DOHH2 (cell line): ENCODE results near the gene SLC10A6.

ENCODE experiments used
- H3F3A ChIP-seq: fragments of 200-600 bp; sonication (generic), shearing (Covaris generic); 2 replicates; pipeline ENCODE4 v1.6.0; 2016; ENCODE audit warnings: antibody characterized with exemption, mild to moderate bottlenecking; ENCODE audit not compliant: control insufficient read depth, insufficient read depth
- H3K27ac ChIP-seq: fragments of 200-600 bp; sonication (generic); 2 replicates; pipeline ENCODE4 v1.5.1; 2014; ENCODE audit warnings: low read depth, mild to moderate bottlenecking, low read length, moderate library complexity
- H3K27me3 ChIP-seq: fragments of 200-600 bp; sonication (generic); 2 replicates; pipeline ENCODE4 v1.6.1; 2014; ENCODE audit warnings: mild to moderate bottlenecking, low read length, mixed read lengths; ENCODE audit not compliant: control insufficient read depth
- H3K36me3 ChIP-seq: fragments of 200-600 bp; sonication (generic); 2 replicates; pipeline ENCODE4 v1.6.1; 2014; ENCODE audit warnings: mild to moderate bottlenecking, low read length, moderate library complexity, mixed read lengths; ENCODE audit not compliant: control insufficient read depth
- H3K4me1 ChIP-seq: fragments of 200-600 bp; sonication (generic); 2 replicates; pipeline ENCODE4 v1.6.1; 2014; ENCODE audit warnings: mild to moderate bottlenecking, low read length, mixed read lengths; ENCODE audit not compliant: control insufficient read depth
- H3K4me2 ChIP-seq: fragments of 200-600 bp; sonication (generic); 2 replicates; pipeline ENCODE4 v1.6.0; 2014; ENCODE audit warnings: mild to moderate bottlenecking, low read length, moderate library complexity
- H3K4me3 ChIP-seq: fragments of 200-600 bp; sonication (generic); 2 replicates; pipeline ENCODE4 v1.5.1; 2014; ENCODE audit warnings: mild to moderate bottlenecking, low read length, mixed read lengths
- H3K79me2 ChIP-seq: fragments of 200-600 bp; sonication (generic); 2 replicates; pipeline ENCODE4 v1.6.1; 2014; ENCODE audit warnings: mild to moderate bottlenecking, low read length, mixed read lengths; ENCODE audit not compliant: control insufficient read depth
- H3K9me2 ChIP-seq: fragments of 200-600 bp; sonication (generic); replicated peaks from 2 replicates; pipeline ENCODE4 v1.6.1; 2014; ENCODE audit warnings: mild to moderate bottlenecking, low read length, mixed read lengths; ENCODE audit not compliant: control insufficient read depth
- H3K9me3 ChIP-seq: fragments of 200-600 bp; sonication (generic); 2 replicates; pipeline ENCODE4 v1.6.1; 2014; ENCODE audit warnings: antibody characterized with exemption, low read length, mixed read lengths; ENCODE audit not compliant: control insufficient read depth, insufficient read depth
- H4K20me1 ChIP-seq: fragments of 200-600 bp; sonication (generic); 2 replicates; pipeline ENCODE4 v1.6.0; 2014; ENCODE audit warnings: low read depth, mild to moderate bottlenecking, antibody characterized with exemption, low read length, moderate library complexity; ENCODE audit not compliant: control insufficient read depth, insufficient read depth
- EZH2phosphoT487 ChIP-seq: fragments of 200-600 bp; sonication (generic); IDR thresholded peaks from 2 replicates; pipeline ENCODE4 v1.6.1; 2017; ENCODE audit warnings: borderline replicate concordance, mild to moderate bottlenecking, antibody characterized with exemption, low read length, moderate library complexity, mixed read lengths
- TF ChIP-seq, protein P1 (sequence below): fragments of 200-600 bp; sonication (generic); IDR thresholded peaks from one replicate; pipeline ENCODE4 v1.5.1; 2014; ENCODE audit warnings: antibody characterized with exemption, mild to moderate bottlenecking, low read depth, low read length; ENCODE audit not compliant: poor library complexity, severe bottlenecking

SLC10A6 gene

DNA sequence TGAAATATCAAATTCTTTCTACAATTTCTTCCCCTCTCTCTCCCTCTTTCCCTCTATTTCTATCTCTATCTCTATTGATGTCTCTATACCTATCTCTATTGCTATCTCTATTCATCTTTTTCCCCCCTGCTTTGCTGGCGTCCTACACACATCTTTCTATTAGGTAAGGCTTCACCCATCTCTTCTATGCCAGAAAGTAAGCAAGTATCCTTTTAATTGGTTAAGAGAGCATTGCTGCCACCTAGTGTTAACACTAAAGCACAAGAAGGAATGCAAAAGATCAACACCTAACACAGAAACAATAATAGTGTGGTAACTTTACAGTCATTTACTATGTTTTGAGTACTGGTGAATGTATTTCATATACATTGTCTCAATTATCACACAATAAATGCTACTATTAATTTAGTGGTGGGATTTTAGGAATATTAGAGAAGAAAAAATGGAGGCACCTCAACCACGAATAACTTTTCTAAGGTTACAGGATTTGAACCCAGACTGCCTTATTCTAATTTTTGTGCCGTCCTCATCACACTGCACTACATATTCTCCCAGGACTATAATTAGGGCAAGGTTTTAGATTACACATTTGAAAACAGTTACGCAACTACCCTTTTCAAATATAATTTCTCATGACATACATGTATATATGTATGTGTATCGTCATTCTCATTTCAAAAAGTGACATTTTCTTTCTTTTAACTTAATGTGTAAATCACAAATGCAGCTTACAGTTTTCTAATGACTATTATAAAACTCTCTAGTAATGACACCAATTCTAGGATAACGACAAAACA, 46.7 kb upstream of the SLC10A6 start:
- no peaks in the 10 kb centered on the region for H3K36me3 ChIP-seq
- H3K79me2 ChIP-seq: no peaks in the 10 kb centered on the region
- TF ChIP-seq, protein P1, sequence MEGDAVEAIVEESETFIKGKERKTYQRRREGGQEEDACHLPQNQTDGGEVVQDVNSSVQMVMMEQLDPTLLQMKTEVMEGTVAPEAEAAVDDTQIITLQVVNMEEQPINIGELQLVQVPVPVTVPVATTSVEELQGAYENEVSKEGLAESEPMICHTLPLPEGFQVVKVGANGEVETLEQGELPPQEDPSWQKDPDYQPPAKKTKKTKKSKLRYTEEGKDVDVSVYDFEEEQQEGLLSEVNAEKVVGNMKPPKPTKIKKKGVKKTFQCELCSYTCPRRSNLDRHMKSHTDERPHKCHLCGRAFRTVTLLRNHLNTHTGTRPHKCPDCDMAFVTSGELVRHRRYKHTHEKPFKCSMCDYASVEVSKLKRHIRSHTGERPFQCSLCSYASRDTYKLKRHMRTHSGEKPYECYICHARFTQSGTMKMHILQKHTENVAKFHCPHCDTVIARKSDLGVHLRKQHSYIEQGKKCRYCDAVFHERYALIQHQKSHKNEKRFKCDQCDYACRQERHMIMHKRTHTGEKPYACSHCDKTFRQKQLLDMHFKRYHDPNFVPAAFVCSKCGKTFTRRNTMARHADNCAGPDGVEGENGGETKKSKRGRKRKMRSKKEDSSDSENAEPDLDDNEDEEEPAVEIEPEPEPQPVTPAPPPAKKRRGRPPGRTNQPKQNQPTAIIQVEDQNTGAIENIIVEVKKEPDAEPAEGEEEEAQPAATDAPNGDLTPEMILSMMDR: peak; percentile 78
- no peak for TF ChIP-seq EZH2phosphoT487
- H3K9me2 ChIP-seq: no peaks in the 10 kb centered on the region
- no peak overlapping the region for H3K4me3 ChIP-seq
- H3K27ac ChIP-seq: no peak overlapping the region
- no peaks in the 10 kb centered on the region for H4K20me1 ChIP-seq
- H3F3A ChIP-seq: no peaks in the 10 kb centered on the region
- H3K27me3 ChIP-seq: peaks cover 13% of the 10 kb centered on the region
- no peak overlapping the region for H3K4me2 ChIP-seq
- H3K4me1 ChIP-seq: no peaks in the 10 kb centered on the region
- H3K9me3 ChIP-seq: no peaks in the 10 kb centered on the region

DNA sequence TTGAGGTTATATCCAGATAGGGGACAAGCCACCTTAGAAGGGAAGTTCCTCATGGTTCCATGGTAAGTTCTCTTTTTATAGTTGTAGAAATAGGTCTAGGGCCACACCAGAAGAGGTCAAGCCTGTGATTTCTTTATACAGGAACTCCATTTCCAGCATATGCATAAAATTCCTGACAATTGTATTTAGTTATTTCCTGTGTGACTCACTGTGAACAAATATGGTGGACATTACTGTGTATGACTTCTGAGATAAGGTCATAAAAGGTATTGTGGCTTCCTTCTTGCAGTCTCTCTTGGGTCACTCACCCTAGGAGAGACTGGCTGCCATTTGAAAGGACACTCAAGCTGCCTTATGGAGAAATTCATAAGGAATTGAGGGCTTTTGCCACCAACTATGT, 45.3 kb upstream of the SLC10A6 start:
- peaks cover 17% of the 10 kb centered on the region for H3K27me3 ChIP-seq
- no peaks in the 10 kb centered on the region for H3K9me2 ChIP-seq
- no peaks in the 10 kb centered on the region for H3F3A ChIP-seq
- H3K9me3 ChIP-seq: no peaks in the 10 kb centered on the region
- H3K4me1 ChIP-seq: no peaks in the 10 kb centered on the region
- H3K79me2 ChIP-seq: no peaks in the 10 kb centered on the region
- no peak overlapping the region for H3K4me3 ChIP-seq
- no peak overlapping the region for H3K27ac ChIP-seq
- H3K4me2 ChIP-seq: no peak overlapping the region
- no peak for TF ChIP-seq EZH2phosphoT487
- TF ChIP-seq, protein P1: no peak
- H3K36me3 ChIP-seq: no peaks in the 10 kb centered on the region
- no peaks in the 10 kb centered on the region for H4K20me1 ChIP-seq

DNA sequence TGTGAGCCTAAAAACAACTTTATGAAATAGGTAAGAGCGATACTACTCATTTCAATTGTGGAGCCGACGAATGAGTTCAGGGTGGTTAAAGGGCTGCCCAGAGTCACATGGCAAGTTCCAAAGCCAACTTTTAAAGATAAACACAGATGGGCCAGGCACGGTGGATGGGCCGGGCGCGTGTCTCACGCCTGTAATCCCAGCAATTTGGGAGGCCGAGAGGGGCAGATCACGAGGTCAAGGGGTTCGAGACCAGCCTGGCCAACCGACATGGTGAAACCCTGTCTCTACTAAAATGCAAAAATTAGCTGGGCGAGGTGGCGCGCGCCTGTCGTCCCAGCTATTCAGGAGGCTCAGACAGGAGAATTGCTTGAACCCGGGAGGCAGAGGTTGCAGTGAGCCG, 44.0 kb upstream of the SLC10A6 start:
- H3K4me1 ChIP-seq: no peaks in the 10 kb centered on the region
- H4K20me1 ChIP-seq: no peaks in the 10 kb centered on the region
- H3K27ac ChIP-seq: no peak overlapping the region
- no peaks in the 10 kb centered on the region for H3K9me3 ChIP-seq
- H3K36me3 ChIP-seq: no peaks in the 10 kb centered on the region
- H3F3A ChIP-seq: no peaks in the 10 kb centered on the region
- H3K4me3 ChIP-seq: no peak overlapping the region
- no peaks in the 10 kb centered on the region for H3K9me2 ChIP-seq
- H3K4me2 ChIP-seq: no peak overlapping the region
- no peaks in the 10 kb centered on the region for H3K79me2 ChIP-seq
- peaks cover 17% of the 10 kb centered on the region for H3K27me3 ChIP-seq
- TF ChIP-seq EZH2phosphoT487: no peak
- TF ChIP-seq, protein P1: no peak
